Activated T-cell treated with anti-CD3 and anti-CD28 coated beads, Interleukin-2, amount 50 U/mL, for 48 hours (primary cell): ENCODE data around the gene RASGRP4.
"Not testable (repeated sequence)": the region's sequence is repeated elsewhere in the genome, so short reads cannot be mapped to it uniquely, and the experiment has no call there.

Experiments used
- DNase-seq, 2 experiments: peaks; one replicate each; pipeline ENCODE4 v3.0.0-alpha.2; 2020

The RASGRP4 gene, protein sequence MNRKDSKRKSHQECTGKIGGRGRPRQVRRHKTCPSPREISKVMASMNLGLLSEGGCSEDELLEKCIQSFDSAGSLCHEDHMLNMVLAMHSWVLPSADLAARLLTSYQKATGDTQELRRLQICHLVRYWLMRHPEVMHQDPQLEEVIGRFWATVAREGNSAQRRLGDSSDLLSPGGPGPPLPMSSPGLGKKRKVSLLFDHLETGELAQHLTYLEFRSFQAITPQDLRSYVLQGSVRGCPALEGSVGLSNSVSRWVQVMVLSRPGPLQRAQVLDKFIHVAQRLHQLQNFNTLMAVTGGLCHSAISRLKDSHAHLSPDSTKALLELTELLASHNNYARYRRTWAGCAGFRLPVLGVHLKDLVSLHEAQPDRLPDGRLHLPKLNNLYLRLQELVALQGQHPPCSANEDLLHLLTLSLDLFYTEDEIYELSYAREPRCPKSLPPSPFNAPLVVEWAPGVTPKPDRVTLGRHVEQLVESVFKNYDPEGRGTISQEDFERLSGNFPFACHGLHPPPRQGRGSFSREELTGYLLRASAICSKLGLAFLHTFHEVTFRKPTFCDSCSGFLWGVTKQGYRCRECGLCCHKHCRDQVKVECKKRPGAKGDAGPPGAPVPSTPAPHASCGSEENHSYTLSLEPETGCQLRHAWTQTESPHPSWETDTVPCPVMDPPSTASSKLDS

DNA sequence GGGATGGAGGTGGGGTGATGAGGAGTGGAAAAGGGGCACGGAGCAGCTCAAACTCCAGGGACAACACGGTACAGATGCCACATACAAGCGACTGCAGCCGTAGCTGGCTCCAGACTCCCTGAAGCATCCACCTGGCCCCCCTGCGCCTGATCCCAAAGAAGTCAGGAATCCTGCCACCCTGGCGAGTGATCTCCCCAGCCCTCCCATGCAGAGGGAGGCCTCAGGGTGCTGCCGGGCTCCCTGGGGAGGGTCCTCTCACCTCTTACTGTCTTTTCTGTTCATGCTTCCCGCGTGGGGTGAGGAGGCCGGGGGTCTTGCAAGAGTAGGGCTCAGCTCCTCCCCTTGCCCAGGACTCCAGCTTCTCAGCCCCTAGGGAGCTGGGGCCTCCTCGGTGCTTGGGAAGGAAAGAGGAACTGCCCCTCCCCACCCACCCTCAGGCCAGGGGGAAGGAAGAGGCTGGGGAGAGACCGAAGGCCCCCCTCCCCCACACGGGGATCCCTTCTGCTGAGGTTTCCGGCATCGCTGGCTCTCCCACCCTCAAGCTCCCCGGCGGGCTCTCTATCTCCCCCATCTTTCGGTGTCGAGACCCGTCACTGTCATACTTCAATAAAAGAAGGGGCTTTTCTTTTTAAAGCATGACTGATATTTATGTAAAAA is at the start of gene RASGRP4:
Gene RASGRP4 (minus strand): TSS at position 410 of the 657 bp plus-strand sequence. CDS start 128 bp downstream, at position 282.
- peak; percentile 58 to 68 for DNase-seq

DNA sequence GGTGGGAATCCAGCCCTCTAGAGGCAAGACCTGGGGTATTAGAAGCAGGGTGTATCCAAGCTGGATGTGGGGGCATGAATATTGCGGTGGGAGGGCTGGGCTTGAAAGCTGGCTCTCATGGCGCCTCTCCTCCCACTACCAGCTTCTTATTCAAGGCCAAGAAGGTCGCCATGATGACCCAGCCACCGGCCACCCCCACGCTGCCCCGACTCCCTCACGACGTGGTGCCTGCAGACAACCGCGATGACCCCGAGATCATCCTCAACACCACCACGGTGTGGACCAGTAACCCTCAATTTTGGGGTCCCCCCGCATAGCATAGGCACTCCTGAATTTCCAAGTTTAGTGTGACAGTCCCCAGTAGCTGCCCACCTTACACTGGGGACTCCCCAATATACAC is 49.2 kb upstream of the RASGRP4 start:
- DNase-seq: no peak

DNA sequence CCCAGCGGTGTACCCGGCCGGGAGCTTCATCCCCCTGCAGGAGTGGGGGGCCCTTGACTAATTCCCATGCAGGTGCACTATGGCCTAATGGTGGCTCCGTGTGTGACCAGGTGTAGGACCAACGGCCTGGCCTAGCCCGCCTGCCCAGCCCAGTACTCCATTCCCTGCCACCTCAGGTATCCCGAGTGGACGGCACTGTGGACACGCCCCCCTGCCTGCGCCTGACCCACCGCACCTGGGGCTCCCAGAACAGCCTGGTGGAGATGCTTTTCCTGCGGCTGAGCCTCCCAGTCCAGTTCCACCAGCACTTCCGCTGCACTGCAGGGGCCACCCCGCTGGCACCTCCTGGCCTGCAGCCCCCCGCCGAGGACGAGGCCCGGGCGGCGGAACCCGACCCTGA is 47.2 kb upstream of the RASGRP4 start:
- no peak for DNase-seq

DNA sequence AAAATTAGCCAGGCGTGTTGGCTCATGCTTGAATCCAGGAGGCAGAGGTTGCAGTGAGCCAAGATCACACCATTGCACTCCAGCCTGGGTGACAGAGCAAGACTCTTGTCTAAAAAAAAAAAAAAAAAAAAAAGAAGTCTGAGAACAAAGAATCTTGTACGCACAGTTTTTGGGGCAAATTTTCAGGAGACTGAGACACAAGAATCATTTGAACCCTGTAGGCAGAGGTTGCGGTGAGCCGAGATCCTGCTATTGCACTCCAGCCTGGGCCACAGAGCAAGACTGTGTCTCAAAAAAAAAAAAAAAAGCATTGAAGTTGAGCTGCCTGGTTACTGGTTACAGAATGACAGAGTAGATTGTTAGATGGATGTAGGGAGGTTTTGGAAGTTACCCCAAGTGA is 46.7 kb upstream of the RASGRP4 start:
- not testable (repeated sequence) for DNase-seq

DNA sequence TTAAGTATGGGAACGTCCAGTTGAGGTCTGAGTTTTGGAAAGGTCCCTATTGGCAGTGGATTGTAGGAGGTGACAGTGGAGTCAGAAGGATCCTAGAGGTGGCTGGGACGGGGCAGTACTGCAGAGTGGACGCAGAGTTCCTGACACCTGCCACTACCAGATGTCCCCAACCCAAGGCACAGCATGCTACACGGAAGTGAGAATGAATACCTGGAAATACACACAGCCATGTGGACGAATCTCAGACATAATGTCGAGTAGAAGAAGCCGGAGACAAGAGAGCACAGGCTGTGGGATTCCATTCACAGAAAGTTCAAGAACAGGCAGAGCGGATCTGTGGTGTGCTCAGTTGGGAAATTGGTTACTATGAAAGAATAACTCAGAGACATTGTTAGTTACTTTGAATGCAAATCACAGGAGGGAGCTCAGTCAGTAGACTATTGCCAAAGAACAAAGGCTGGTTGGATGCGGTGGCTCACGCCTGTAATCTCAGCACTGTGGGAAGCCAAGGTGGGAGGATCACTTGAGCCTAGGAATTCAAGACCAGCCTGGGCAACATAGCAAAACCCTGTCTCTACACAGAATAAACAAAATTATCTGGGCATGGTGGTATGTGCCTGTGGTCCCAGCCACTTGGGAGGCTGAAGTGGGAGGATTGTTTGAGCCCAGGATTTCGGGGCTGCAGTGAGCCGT is 44.9 kb upstream of the RASGRP4 start:
- no peak for DNase-seq

DNA sequence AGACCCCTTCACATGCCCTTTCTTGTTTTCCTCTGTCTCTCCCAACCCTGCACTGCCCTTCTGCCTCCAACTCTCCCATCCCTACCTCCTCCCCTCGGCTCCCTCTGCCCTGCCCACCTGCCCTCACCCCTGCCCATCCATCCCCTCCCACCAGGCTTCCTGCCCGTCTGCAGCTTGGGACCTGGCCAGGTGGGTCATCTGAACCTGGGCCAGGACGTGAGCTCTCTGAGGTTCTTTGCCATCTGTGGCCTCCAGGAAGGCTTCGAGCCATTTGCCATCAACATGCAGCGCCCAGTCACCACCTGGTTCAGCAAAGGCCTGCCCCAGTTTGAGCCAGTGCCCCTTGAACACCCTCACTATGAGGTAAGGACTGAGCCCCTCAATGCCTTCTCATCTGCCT is 43.1 kb upstream of the RASGRP4 start:
- DNase-seq: no peak

DNA sequence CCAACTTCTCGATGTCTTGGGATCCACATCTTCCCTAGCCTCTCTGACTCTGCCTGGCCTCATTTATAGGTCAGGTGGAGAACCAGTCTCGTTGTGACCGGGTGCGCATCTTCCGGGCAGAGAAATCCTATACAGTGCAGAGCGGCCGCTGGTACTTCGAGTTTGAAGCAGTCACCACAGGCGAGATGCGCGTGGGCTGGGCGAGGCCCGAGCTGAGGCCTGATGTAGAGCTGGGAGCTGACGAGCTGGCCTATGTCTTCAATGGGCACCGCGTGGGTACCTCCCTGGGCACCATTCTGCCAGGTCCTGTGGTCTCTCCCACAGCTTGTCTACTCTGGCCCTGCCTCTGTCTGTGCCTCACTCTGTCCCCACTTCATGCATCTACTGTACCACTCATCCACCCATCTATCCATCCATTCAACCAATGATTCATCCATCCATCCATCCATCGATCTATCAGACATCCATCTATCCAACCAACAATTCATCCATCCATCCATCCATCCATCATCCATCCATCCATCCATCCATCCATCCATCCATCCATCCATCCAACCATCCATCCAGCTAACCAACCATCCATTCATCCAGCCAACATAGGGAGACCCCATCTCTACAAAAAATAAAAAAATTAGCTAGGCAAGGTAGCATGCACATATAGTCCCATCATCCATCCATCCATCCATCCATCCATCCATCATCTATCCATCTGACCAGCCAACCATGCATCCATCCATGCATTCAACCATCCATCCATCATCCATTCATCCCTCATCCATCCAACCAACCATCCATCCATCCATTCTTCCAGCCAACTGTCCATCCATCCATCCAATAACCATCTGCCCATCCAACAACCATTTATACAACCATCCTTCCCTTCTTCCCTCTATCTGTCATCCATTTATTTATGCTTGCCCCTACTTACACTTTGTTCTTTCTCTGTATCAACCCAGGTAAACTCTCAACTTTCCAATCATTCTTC is 41.8 kb upstream of the RASGRP4 start:
- no peak for DNase-seq

DNA sequence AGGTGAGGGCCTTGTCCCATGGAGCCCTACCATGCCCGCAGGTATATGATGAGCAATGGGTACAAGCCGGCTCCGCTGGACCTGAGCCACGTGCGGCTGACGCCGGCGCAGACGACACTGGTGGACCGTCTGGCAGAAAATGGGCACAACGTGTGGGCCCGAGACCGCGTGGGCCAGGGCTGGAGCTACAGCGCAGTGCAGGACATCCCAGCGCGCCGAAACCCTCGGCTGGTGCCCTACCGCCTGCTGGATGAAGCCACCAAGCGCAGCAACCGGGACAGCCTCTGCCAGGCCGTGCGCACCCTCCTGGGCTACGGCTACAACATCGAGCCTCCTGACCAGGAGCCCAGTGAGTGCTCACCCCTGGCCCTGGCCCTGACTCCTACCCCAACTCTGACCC is 40.0 kb upstream of the RASGRP4 start:
- DNase-seq: no peak

DNA sequence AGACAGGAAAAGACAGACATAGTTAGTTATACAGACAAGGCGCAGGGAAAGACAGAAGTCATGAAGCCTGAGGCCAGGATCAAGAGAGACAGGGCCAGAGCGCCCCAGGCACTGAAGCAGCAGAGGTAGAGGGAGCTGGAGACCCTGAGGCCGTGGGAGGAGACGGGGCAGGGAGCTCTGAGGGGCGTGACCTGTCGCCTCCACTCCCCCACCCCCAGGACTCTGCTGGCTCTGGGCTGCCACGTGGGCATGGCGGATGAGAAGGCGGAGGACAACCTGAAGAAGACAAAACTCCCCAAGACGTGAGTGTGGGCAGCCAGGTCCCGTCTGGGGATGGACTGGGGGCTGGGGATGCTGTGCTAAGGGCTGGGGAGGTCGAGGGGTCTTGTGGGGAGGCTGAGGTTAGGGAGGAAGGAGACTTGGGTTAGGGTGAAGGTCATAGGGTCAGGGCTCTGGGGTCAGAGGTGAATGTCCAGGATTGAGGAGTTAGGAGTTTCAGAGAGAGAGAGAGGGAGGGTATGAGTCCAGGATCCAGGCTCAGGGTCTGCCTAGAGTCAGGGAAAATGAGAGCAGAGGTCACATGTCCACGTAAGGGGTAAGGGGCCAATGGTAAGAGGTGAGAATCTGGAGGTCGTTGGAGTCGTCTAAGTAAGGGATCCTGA is 38.5 kb upstream of the RASGRP4 start:
- no peak for DNase-seq

DNA sequence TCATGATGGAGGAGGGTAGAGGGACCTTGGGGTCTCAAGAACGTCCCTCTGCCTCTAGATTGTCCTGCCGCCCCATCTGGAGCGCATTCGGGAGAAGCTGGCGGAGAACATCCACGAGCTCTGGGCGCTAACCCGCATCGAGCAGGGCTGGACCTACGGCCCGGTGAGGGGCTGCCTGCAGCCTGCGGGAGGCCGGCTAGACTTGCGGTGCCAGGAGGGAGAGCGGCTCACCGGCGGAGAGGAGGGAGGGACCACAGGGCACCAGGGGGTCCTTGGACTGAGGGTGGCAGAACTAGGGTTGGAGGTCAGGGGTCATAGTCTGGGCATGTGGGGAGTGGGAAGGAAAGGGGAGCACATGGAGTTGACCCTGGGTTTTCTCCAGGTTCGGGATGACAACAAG is 37.3 kb upstream of the RASGRP4 start:
- no peak for DNase-seq

DNA sequence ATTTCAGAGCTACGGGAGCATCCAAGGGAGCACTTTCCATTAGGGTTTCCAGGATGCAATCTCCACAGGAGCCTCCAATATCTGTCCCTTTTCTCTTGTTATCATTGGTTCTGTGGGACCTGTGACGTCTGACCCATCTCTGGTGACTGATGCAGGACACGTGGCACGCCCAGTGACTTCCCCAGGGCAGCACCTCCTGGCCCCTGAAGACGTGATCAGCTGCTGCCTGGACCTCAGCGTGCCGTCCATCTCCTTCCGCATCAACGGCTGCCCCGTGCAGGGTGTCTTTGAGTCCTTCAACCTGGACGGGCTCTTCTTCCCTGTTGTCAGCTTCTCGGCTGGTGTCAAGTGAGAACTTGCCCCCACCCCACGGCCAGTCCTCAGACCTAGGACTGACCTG is 33.0 kb upstream of the RASGRP4 start:
- no peak for DNase-seq

DNA sequence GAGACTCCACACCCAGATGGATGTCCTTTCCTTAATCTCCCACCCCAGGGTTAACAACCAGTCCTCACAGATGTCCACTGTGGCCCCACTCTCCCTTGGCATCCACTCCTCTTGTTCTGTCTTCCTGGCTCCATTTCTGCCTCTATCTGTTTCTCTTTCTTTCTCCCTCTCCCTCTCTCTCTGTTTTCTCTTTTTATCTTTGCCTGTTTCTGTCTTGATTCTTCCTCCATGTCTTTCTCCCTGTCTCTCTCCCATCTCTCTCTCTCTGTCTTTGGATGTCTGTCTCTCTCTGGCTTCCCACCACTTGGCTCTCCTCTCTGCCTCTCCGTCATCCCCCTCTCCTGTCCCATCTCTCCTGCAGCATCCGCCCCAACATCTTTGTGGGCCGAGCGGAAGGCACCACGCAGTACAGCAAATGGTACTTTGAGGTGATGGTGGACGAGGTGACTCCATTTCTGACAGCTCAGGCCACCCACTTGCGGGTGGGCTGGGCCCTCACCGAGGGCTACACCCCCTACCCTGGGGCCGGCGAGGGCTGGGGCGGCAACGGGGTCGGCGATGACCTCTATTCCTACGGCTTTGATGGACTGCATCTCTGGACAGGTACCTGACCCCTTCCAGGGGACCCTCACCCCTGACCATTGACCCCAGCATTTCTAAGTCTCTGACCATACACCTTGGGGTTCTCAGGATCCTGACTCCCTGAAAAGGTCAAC is 31.8 kb upstream of the RASGRP4 start:
- no peak for DNase-seq

DNA sequence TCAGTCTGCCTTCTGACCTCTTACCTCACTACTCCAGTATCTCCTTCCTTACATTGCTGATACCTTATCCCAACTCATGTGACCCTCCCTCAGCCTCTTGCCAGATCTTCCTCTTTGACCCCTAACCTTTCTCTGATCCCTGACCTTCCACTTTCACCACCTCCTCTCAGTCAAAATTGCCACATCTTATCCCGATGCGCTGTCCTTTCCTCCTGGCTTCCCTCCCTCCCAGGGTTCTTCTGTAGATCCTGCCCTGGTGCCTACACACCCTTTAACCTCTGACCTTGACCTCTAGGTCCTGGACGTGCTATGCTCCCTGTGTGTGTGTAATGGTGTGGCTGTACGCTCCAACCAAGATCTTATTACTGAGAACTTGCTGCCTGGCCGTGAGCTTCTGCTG is 31.2 kb upstream of the RASGRP4 start:
- no peak for DNase-seq

DNA sequence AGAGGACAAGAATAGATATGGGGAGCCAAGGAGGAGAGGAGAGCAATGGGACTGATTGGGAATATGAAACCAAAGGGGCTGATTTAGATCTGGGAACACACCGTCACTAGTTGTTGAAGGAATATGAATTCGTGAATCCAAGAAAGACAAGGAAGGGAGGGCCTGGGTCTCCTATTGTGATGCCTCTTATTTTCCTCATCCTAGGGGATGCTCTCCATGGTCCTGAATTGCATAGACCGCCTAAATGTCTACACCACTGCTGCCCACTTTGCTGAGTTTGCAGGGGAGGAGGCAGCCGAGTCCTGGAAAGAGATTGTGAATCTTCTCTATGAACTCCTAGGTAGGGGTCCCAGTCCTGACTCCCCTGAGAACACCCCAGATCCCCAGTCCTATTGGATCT is 29.0 kb upstream of the RASGRP4 start:
- DNase-seq: no peak

DNA sequence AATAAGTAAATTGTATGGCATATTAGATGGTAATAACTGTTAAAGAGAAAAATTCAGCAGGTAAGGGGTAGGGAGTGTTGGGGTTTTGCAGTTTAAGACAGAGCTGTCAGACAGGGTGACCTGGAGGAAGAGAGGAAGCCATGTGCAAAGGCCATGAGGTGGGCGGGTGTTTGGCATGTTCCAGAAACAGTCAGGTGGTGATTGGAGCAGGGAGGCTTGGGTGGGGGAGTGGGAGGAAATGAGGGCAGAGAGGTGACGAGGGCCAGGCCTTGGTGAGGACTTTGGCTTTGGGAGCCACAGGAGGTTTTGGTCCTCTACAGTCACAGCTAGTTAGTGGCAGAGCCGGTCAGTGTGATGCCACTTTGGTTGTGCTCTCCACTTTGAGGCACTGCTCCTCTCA is 27.6 kb upstream of the RASGRP4 start:
- DNase-seq: no peak

DNA sequence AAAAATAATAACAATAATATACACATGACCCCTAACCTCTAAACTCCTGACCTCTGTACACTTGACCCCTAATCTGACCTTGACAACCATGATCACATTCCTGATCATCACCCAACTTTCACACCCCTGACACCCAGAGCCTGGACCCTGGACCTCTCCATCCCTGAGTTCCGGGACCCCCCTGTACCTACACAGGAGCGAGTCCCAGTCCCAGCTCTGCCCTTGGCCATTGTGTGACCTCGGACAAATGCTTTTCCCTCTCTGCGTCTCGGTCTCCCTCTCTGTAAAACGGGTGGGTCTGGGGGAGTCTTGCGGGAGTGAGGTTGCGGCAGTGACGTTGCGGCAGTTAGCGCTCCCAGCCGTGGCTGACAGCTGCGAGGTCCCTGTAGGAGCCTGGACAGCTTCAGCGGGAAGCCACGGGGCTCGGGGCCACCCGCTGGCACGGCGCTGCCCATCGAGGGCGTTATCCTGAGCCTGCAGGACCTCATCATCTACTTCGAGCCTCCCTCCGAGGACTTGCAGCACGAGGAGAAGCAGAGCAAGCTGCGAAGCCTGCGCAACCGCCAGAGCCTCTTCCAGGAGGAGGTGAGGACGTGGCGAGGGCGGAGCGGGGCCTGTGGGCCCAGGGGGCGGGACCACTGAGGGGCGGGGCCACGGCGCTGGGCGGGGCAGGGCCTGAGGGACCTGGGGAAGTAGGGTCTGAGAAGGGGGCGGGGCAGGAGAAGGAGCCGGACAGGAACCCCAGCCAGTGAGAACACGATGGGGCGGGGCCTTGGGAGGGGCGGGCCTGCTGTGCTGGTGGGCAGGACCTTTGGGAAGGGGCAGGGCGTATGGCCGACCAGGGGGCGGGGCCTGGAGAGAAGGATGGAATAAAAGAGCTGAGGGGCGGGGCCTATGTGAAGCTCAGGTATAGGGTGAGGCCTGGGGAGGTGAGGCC is 26.7 kb upstream of the RASGRP4 start:
- DNase-seq: peak; percentile 50 to 53

DNA sequence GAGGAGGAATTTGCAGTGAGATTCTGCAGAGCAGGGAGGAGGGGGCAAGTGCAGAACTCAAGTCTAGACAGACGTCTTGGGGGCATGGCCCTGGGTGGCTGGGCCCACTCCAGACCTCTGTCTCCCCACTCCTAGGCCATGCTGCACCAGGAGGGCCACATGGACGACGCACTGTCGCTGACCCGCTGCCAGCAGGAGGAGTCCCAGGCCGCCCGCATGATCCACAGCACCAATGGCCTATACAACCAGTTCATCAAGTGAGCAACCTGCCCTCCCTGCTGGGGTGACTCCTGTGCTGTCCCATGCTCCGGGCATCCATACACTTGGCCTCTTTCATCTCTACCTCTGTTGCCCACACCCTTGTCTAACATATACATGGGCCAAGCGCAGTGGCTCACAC is 25.6 kb upstream of the RASGRP4 start:
- DNase-seq: no peak

DNA sequence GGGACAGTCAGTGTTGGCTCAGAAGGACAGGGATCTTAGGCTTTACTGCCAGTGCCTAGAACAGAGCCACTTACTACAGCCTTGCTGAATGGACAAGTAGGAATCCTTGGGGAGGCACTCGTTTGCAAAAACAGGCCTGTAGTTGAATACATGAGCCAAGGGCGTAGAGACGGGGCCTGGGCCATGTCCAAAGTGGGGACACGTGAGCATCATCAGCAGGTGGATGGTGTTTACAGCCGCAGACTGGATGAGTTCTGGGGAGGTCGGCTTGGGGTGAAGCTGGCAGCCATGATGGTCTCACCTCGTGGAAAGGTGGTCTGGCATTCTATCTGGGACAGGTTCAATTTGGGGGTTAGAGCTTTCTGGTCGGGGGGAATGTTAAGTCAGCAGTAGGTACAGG is 25.0 kb upstream of the RASGRP4 start:
- DNase-seq: no peak

DNA sequence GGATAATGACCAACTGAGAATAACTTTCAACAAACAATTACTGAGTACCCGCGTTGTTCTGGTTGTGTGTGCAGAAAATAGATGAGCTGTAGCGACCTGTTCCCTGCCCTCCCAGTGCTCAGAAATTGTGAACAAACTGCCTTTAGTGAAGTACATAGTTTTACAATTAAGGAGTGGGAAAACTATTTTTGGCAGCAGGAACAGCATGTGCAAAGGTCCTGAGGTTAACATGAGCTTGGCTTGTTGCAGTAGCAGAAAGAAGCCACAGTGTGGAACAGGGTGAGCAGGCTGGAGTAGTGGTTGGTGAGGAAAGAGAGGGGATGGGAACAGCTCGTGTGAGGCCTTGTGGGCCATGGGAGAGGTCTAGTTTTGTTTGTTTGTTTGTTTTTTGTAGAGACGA is 23.5 kb upstream of the RASGRP4 start:
- no peak for DNase-seq

DNA sequence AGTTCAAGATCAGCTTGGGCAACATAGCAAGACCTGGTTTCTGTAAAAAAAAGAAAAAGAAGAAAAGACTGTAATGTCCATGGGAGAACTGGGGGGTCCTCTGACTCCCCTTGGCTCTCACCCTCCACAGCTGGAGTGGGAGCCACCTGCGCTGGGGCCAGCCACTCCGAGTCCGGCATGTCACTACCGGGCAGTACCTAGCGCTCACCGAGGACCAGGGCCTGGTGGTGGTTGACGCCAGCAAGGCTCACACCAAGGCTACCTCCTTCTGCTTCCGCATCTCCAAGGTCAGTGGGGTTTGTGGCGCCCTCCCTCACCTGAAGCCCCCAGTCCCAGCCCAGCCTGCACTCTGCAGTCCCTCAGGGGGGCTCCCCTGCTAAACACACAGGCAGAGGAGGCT is 22.2 kb upstream of the RASGRP4 start:
- DNase-seq: no peak
